ENCODE results near the gene ATG9B.
"Not testable (repeated sequence)": the region's sequence is repeated elsewhere in the genome, so short reads cannot be mapped to it uniquely, and the experiment has no call there.

ATG9B gene

DNA sequence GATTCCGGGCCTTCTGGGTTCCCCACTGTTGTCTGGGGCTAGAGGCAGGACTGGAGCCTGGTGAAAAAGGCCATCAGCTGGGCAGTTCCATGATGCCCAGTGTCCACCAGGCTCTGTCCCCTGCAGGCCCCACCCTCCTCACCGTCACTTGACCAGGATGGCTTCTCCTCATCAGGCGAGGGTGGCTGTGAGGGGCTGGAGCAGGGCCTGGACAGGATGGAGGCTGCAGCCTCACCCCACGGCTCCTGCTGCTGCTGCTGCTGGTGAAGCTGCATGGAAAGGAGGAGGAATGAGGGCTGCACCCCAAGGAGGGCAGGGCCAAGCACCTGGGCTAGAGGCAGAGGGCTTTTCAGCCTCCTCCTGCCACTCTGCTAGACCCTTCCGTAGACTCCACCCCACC is 8.3 kb downstream of the ATG9B start:
- no peak for DNase-seq (ENCODE audit: low read depth)

DNA sequence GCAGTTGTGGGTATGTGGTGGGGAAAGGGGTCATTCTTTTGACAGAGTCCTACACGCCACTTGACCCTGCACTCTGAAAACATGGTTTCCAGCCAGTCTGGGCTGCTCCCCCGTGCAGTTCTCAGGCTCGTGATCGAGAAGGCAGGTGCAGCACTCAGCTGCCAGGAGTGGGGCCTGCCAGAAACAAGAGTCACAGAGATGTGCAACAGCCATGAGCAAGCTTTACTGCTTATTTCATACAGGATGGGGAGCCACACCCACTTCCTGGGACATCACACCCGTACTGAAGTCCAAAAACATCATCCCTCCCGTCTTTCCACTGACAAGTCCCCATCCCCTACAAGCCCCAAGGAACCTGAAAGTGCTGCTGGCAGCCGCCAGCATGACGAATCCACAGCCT is 9.3 kb downstream of the ATG9B start:
- DNase-seq (ENCODE audit: low read depth), result no peak

DNA sequence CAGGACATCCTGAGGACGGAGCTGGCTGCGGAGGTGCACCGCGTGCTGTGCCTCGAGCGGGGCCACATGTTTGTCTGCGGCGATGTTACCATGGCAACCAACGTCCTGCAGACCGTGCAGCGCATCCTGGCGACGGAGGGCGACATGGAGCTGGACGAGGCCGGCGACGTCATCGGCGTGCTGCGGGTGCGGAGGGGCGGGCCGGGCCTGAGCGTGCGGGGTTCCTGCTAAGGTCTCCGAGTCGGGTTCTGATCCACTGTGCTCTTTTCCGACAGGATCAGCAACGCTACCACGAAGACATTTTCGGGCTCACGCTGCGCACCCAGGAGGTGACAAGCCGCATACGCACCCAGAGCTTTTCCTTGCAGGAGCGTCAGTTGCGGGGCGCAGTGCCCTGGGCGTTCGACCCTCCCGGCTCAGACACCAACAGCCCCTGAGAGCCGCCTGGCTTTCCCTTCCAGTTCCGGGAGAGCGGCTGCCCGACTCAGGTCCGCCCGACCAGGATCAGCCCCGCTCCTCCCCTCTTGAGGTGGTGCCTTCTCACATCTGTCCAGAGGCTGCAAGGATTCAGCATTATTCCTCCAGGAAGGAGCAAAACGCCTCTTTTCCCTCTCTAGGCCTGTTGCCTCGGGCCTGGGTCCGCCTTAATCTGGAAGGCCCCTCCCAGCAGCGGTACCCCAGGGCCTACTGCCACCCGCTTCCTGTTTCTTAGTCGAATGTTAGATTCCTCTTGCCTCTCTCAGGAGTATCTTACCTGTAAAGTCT is 10.4 kb downstream of the ATG9B start:
- no peak for DNase-seq (ENCODE audit: low read depth)

DNA sequence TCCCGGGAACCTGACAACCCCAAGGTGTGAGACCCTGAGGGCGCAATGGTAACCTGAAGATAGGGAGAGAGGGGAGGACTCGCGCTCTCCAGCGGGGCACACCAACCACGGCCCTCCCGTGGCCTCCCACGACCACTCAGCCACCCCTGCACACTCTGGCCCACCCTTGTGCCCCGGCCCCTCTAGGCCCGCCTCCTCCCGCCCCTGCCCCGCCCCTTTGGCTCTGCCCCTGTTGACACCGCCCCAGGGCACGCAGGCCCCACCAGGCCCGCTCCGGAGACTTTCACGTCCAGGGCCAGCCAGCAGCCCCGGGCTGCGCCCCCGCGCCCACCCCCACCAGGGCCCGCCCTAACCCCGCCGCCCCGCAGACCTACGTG is 10.9 kb downstream of the ATG9B start:
- no peak for DNase-seq (ENCODE audit: low read depth)

DNA sequence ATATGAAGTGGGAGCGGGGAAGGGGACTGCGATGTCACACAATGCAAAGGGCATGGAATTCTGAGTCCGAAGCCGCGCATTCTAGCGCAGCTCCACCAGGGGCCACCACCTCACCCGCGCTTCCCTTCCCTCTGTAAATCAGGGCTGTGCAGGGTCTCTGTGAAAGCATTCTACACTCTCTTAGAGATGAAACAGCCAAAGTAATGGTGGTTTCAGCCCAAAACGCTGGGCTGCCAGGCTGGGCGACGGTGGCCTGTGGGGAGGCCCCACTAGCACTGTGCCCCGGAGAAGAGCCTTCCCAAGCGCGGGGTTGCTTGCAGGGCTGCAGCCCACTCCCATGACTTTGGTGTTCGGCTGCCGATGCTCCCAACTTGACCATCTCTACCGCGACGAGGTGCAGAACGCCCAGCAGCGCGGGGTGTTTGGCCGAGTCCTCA is 11.4 kb downstream of the ATG9B start:
- no peak for DNase-seq (ENCODE audit: low read depth)

DNA sequence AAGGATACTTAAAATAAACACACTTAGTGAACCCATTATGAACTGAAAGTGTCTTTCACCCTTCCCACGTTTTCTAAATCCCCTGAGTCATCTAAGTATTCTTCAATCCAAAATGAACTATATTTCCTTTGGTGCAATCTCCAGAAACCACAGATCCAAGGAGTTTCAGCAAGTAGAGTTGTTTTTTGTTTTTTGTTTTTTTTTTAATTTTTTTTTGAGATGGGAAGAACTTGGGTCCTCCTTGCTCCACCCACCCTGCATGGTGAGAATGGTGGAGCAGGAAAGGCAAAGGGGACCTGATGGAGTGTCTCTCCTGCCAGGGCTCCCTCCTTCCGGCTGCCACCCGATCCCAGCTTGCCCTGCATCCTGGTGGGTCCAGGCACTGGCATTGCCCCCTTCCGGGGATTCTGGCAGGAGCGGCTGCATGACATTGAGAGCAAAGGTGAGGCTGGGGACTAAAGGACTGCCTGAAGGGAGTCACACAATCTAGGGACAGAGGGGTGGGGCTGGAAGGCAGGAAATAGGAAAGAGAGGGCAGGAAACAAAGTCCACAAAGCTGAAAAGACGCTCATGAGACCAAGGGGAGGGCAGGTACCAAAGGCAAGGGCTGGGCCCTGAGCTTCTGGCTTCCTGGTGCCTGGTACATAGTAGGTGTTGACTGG is 12.1 kb downstream of the ATG9B start:
- DNase-seq (ENCODE audit: low read depth), result peak; percentile 65

DNA sequence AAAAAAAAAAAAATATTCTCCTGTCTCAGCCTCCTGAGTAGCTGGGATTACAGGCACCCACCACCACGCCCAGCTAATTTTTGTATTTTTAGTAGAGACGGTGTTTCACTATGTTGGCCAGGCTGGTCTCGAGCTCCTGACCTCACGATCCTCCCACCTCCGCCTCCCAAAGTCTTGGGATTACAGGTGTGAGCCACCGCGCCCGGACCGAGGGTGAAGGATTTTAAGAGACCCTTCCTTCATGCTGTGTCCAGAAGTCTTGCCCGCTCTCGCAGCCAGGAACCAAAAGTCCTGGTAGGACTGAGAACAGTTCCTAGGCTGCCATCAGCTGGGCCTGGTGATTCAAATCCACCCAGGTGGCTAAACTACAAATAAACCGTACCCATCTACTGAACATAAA is 12.7 kb downstream of the ATG9B start:
- not testable (repeated sequence) for DNase-seq (ENCODE audit: low read depth)

DNA sequence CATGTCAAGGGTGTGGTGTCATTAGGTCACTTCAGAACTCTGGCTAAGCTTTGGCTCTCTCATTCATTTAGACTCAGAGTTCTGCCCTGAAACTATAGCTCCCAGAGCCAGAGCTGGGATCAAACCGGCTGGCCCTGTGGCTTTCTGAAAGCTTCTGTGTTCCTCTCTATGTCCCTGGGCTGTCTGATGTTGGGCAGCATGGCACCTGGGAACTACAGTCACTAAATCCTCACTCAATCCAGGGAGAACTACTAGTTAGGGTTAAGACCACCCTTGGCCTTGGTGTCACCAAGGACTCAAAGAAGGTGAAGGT is 13.2 kb downstream of the ATG9B start:
- no peak for DNase-seq (ENCODE audit: low read depth)

DNA sequence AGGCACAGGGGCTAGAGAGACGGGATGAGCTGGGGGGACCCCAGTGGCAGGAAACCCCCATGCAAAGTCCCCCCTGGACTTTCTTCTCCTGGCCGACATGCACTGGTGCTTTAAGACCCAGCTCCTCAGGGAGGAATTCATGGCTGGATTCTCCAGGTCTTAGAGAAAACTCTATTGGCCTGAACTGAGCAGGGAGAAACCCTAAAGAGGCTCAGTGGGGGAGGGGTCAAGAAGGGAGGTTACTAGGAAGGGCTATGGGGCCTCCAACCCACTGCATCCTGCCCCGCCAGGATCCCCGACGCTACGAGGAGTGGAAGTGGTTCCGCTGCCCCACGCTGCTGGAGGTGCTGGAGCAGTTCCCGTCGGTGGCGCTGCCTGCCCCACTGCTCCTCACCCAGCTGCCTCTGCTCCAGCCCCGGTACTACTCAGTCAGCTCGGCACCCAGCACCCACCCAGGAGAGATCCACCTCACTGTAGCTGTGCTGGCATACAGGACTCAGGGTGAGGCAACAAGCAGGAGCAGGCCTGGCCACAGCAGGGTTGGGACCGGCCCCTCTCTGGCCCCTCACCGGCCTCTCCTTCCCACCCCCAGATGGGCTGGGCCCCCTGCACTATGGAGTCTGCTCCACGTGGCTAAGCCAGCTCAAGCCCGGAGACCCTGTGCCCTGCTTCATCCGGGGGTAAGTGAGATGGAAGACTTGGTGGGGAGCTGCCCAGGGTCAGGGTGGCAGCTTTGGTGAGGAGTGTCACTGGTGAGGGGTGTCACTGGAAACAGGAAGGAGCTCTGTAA is 13.8 kb downstream of the ATG9B start:
- DNase-seq (ENCODE audit: low read depth), result peak; percentile 67

DNA sequence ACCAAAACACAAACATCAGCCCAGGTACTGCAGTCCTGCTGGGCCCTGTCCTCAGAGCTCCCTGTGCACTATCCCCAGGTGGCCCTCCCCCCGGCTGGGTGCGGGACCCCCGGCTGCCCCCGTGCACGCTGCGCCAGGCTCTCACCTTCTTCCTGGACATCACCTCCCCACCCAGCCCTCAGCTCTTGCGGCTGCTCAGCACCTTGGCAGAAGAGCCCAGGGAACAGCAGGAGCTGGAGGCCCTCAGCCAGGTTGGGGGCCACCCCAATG is 14.3 kb downstream of the ATG9B start:
- DNase-seq (ENCODE audit: low read depth), result no peak

DNA sequence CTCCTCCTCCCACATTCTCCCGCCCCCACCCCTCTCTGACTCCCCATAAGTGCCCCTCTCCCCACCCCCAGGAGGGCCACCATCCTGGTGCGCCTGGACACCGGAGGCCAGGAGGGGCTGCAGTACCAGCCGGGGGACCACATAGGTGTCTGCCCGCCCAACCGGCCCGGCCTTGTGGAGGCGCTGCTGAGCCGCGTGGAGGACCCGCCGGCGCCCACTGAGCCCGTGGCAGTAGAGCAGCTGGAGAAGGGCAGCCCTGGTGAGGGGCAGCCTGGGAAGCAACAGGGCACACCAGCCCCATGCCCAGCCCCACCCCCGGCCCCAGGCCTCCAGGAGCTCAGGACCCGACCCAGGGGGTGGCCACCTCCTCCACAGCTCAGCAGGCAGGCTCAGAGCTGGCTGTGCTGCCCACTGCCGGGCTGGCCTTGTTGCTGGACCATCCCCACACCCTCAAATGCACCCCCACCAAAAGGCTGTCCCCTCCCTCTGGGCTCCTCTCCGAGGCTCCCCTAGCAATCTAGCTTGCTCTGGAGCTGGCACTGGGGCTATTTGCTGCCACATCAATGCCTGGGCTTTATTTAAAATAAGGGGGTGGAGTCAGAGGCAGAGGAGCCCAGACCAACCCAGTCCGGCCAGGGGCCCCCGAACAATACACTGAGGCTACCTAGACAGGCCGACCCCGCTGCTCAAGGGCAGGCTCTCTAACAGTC is 14.8 kb downstream of the ATG9B start:
- no peak for DNase-seq (ENCODE audit: low read depth)

DNA sequence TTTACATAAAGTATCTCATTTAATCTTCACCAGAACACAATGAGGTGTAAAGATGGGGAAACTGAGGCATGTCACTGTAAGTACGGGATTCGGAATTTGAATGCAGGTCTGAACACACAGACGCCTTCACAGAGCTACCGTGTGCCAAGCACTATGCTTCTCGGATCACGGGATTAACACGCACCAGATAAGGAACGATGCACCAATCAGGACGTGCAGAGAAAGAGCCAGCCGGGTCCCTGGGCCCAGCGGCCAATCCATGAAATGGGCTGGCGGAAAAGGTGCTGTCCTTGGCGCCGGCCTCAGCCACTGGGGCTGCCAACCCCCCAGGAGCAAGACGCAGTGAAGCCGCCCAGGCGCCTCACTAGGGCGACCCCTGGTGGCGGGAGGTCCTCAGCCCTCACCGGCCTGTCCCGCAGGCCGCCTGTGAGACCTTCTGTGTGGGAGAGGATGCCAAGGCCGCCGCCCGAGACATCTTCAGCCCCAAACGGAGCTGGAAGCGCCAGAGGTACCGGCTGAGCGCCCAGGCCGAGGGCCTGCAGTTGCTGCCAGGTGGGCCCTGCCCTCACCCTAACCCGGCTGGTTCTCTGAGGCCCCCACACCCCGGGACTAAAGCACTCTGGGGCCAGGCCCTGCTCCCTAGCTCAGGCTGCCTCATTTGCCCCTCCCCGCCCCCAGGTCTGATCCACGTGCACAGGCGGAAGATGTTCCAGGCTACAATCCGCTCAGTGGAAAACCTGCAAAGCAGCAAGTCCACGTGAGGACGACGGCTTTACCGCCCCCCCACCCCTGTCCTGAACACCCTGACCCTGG is 15.6 kb downstream of the ATG9B start:
- DNase-seq (ENCODE audit: low read depth), result peak; percentile 59

DNA sequence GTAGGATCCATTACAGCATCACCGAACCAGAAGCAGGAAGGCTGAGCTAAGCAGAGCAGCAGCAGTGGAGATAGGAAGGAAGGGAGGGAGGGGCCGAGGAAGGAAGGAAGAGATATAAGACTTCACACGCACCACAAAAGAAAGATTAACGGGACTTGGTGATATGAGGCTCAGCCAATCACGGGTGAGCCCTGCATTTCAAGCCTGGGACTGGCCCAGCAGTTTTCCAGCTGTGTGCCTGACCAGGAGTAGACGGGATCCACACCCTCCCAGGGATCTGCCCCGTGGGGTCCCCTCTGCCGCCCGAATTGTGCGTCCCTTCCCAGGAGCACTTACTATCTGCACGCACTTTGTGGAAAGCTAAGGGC is 16.2 kb downstream of the ATG9B start:
- peak; percentile 77 for DNase-seq (ENCODE audit: low read depth)

DNA sequence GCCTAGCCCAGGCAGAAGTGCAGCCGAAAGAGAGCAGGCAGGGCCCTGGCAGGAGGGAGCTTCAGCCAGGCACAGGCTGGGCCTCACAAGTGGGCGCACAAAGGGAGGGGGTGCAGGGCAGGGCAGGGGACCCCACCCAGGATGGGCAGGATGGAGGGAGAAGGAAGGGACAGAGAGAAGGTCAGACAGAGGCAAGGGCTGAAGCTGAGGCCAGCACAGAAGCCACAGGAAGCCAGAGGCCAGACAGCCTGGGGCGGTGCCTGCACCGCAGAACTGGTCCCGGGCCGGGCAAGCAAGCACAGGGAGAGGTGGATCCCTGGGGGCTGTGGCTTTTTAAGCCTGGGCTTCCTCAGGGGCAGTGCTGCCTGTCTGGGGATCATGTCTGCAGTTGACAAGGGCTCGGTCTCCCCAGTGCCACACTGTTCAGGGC is 16.8 kb downstream of the ATG9B start:
- no peak for DNase-seq (ENCODE audit: low read depth)

DNA sequence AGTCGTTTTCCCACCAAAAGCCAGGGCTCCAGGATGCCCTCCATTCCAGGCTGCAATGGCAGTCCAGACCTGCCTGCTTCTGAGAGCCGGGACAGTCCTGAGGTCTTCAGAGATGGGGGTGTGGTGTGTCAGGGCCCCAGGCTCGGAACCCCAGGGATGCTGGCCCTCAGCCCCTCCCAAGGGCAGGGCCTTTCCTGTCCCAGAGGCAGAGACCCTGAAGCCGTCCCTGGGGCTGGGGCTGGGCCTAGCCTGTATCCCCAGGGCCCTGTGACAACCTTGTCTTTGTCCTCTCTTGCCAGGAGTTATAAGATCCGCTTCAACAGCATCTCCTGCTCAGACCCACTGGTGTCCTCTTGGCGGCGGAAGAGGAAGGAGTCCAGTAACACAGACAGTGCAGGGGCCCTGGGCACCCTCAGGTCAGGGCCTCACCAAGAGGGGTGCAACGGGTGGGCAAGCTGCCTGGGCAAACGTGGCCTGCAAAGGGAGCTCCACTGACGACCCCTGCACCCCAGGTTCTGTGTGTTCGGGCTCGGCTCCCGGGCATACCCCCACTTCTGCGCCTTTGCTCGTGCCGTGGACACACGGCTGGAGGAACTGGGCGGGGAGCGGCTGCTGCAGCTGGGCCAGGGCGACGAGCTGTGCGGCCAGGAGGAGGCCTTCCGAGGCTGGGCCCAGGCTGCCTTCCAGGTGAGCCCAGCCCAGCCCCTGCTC is 17.5 kb downstream of the ATG9B start:
- DNase-seq (ENCODE audit: low read depth), result no peak

DNA sequence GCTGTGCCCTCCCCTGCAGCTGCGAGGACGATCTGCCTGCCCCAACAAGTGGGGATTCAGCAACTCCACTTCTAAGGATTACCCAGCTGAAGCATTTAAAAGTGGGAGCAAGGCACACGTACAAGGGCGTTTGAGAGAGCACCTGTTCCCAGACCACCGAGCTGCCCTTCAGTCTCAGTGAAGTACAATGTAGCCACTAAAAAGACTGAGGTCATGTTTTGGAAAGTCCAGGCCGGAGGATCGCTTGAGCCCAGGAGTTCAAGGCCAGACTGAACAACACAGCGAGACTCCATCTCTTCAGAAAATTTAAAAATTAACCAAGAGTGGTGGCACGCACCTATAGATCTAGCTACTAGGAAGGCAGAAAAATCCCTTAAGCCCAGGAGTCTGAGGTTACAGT is 18.7 kb downstream of the ATG9B start:
- DNase-seq (ENCODE audit: low read depth), result no peak

DNA sequence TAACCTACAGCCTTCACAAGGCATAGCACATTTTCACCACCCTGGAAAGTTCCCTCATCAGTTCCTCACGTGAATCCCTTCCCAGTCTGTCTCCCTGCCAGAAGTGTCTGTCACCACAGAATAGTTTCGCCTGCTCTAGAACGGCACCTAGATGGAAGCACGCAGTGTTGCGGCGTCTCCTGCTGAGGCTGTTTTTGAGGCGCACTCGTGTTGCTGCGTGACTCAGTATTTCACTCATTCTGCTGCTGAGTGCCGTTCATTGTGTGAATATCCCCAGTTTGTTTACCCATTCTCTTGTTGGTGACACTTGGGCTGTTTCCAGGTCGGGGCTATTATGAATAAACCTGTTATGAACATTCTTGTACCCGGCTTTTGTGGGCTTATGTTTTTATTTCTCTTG is 20.7 kb downstream of the ATG9B start:
- no peak for DNase-seq (ENCODE audit: low read depth)

DNA sequence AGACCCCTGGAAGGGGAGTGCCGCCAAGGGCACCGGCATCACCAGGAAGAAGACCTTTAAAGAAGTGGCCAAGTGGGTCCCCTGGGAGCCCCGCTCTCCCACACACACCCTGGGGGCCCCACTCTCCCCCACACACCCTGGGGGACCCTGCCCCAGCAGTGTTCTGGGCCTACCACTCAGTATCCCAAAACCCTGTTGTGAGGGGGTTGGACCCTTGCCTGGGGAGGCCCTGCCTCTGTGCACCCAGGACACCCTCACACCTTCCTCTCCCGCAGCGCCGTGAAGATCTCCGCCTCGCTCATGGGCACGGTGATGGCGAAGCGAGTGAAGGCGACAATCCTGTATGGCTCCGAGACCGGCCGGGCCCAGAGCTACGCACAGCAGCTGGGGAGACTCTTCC is 22.7 kb downstream of the ATG9B start:
- no peak for DNase-seq (ENCODE audit: low read depth)

DNA sequence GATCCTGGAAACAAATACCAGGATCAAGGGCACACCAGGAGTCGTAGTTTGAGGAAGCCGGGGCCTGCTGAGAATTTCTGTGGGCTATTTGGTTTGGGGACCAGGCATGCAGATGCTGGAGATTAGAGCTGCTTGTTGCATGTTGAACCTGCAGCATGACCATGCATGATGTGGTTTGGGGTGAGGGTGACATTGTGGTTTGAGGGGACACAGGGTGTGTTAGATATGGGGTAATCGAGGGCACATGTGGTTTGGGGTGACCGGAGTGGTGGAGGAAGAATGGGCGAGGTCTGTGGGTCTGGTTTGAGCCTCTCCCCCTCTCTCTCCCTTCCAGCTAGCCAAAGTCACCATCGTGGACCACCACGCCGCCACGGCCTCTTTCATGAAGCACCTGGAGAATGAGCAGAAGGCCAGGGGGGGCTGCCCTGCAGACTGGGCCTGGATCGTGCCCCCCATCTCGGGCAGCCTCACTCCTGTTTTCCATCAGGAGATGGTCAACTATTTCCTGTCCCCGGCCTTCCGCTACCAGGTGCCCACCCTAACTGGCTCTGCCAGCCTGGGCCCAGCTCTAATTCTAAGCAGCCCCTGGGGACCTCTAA is 23.3 kb downstream of the ATG9B start:
- no peak for DNase-seq (ENCODE audit: low read depth)

DNA sequence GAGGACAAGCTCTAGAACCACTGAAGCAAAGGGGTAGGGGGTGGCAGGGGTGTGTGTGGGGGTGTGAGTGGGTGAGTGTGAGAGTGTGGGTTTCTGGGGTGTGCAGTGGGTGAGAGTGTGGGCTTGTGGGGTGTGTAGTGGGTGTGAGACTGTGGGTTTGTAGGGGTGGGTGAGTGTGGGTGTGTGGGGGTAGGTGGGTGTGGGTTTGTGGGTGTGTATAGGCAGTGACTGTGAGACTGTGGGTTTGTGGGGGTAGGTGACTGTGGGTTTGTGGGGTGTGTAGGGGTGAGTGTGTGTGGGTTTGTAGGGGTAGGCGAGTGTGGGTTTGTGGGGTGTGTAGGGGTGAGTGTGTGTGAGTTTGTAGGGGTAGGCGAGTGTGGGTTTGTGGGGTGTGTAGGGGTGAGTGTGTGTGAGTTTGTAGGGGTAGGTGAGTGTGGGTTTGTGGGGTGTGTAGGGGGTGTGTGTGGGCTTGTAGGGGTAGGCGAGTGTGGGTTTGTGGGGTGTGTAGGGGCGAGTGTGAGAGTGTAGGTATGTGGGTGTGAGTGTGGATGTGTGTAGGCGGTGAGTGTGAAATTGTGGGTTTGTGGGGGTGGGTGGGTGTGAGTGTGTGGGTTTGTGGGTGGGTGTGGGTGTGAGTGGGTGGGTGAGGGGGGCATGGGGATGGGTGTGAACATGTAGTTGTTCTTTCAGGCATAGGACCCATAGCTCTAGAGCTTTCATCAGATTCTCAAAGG is 24.6 kb downstream of the ATG9B start:
- no peak for DNase-seq (ENCODE audit: low read depth)
